WERI-Rb-1 (cell line): ENCODE data around the gene ABCA7.
A peak's percentile ranks its signal among the peaks of the same experiment; 100 is the strongest.

Experiments used
- DNase-seq: peaks from one replicate; pipeline ENCODE4 v3.0.0-alpha.2; 2020
- H3K27ac ChIP-seq: fragments of 250-450 bp; sonication (Bioruptor Pico); 2 replicates; pipeline ENCODE4 v1.5.1; 2020; ENCODE audit warnings: mild to moderate bottlenecking, moderate library complexity
- H3K27me3 ChIP-seq: fragments of 250-450 bp; sonication (Bioruptor Pico); 2 replicates; pipeline ENCODE4 v1.5.1; 2021; ENCODE audit warnings: mild to moderate bottlenecking, low read depth, moderate library complexity; ENCODE audit not compliant: insufficient read depth, severe bottlenecking
- H3K36me3 ChIP-seq: fragments of 250-450 bp; sonication (Bioruptor Pico); 2 replicates; pipeline ENCODE4 v1.5.1; 2020; ENCODE audit warnings: mild to moderate bottlenecking, moderate library complexity
- H3K4me3 ChIP-seq: 2 replicates; pipeline ENCODE4 v1.5.1; 2011; ENCODE audit warnings: low read depth, mild to moderate bottlenecking, control low read depth, low read length
- H3K9me3 ChIP-seq: fragments of 250-450 bp; sonication (Bioruptor Pico); 2 replicates; pipeline ENCODE4 v1.5.1; 2021; ENCODE audit warnings: mild to moderate bottlenecking, moderate library complexity; ENCODE audit not compliant: severe bottlenecking
- TF ChIP-seq, protein P1 (sequence below): IDR thresholded peaks from 2 replicates; pipeline ENCODE4 v1.5.1; 2011; ENCODE audit warnings: low read depth, mild to moderate bottlenecking, control low read depth, inconsistent platforms, low read length

The ABCA7 gene

DNA sequence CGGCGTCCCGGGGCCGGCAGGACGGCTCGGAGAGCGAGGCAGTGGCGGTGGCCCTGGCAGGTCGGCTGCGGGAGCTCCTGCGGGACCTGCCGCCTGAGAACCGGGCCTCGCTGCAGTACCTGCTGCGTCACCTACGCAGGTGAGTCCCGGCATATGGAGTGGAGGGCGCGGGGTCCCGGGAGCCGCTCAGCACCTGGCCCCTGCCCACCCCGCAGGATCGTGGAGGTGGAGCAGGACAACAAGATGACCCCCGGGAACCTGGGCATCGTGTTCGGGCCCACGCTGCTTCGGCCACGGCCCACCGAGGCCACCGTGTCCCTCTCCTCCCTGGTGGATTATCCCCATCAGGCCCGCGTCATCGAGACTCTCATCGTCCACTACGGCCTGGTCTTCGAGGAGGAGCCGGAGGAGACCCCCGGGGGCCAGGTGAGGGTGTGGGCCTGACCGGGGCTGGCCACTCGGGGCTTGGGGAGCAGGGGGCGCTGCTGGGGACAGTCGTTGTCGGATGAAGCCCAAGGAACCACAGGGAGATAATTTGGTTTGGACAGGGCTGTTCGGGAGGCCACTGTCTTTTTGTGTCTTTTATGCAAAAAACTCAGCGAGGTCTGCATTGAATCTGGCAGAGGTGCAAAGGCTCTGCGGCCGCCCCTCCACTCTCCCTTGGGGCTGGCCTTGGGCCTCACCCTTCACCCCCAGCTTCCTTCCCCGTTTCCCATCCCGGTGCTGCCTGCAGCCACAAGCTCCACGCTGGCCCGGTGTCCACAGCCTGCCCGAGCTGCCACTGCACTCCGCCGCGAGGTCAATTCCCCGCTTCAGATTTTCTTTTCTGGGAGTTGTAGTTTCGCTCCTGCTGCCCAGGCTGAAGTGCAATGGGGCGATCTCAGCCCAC lies 43.3 kb downstream of the ABCA7 start:
- no peaks in the 10 kb centered on the region for H3K9me3 ChIP-seq
- peaks cover 34% of the 10 kb centered on the region for H3K36me3 ChIP-seq
- no peak overlapping the region for H3K4me3 ChIP-seq
- no peak overlapping the region for H3K27ac ChIP-seq
- H3K27me3 ChIP-seq, result no peaks in the 10 kb centered on the region
- DNase-seq, result no peak
- TF ChIP-seq, protein P1, sequence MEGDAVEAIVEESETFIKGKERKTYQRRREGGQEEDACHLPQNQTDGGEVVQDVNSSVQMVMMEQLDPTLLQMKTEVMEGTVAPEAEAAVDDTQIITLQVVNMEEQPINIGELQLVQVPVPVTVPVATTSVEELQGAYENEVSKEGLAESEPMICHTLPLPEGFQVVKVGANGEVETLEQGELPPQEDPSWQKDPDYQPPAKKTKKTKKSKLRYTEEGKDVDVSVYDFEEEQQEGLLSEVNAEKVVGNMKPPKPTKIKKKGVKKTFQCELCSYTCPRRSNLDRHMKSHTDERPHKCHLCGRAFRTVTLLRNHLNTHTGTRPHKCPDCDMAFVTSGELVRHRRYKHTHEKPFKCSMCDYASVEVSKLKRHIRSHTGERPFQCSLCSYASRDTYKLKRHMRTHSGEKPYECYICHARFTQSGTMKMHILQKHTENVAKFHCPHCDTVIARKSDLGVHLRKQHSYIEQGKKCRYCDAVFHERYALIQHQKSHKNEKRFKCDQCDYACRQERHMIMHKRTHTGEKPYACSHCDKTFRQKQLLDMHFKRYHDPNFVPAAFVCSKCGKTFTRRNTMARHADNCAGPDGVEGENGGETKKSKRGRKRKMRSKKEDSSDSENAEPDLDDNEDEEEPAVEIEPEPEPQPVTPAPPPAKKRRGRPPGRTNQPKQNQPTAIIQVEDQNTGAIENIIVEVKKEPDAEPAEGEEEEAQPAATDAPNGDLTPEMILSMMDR, result no peak

DNA sequence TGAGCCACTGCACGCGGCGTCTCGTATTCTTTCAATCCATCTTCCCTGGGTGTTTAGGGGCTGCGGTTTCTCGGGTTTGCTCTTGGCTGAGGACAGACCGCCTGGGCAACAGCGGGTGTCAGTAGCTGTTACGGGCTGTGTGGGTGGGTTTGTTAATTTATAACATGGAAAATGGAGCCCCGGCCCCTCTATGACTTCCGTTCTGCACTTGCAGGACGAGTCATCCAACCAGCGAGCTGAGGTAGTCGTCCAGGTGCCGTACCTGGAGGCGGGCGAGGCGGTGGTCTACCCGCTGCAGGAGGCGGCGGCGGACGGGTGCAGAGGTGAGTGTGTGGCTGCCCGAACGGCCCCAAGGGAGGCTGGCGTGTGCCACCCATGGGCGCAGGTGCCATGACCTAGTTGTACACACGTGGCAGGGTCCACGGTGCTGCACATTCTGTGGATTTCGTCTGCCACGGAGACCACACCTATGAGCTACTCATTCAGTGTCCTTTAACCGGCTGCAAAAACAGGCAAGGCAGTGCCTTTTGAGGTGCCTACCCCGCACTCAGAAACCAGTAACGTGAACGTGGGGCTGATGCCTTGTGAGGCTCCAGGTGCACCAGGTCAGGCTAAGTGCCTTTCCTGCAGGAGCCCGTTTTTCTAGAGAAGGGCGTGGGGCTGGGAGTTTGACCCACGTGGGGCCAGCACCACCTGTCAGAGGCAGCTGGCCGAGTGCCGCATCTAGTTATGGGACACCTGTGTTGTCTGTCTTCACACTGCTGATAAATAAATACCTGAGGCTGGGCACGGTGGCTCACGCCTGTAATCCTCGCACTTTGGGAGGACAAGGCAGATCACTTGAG lies 44.3 kb downstream of the ABCA7 start:
- TF ChIP-seq, protein P1, result no peak
- no peaks in the 10 kb centered on the region for H3K9me3 ChIP-seq
- H3K4me3 ChIP-seq, result no peak overlapping the region
- H3K27ac ChIP-seq, result no peak overlapping the region
- peaks cover 45% of the 10 kb centered on the region for H3K36me3 ChIP-seq
- DNase-seq, result no peak
- H3K27me3 ChIP-seq, result no peaks in the 10 kb centered on the region

DNA sequence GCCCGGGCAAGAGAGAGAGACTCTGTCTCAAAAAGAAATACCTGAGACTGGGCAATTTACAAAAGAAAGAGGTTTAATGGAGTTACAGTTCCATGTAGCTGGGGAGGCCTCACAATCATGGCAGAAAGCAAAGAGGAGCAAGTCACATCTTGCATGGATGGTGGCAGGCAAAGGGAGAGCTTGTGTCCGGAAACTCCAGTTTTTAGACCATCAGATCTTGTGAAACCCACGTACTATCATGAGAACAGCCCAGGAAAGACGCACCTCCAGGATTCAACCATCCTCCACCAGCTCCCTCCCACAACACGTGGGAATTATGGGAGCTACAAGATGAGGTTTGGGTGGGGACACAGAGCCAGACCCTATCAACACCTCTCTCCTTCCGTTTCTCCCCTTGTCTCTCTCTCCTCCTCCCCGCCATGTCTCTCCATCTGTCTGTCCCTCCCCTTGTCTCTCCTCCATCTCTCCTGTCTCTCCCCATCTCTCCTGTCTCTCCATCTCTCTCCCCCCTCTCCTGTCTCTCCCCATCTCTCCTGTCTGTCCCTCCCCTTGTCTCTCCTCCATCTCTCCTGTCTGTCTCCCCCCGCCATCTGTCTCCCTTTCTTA lies 45.2 kb downstream of the ABCA7 start:
- Histone ChIP-seq H3K9me3 (no peaks in the 10 kb centered on the region), H3K4me3 (no peak overlapping the region), H3K27me3 (no peaks in the 10 kb centered on the region), H3K27ac (0 out of 2 replicates have a peak overlapping the region, but pooled peaks have one; percentile 37), H3K36me3 (peaks cover 50% of the 10 kb centered on the region)
- TF ChIP-seq, protein P1, result no peak
- no peak for DNase-seq

DNA sequence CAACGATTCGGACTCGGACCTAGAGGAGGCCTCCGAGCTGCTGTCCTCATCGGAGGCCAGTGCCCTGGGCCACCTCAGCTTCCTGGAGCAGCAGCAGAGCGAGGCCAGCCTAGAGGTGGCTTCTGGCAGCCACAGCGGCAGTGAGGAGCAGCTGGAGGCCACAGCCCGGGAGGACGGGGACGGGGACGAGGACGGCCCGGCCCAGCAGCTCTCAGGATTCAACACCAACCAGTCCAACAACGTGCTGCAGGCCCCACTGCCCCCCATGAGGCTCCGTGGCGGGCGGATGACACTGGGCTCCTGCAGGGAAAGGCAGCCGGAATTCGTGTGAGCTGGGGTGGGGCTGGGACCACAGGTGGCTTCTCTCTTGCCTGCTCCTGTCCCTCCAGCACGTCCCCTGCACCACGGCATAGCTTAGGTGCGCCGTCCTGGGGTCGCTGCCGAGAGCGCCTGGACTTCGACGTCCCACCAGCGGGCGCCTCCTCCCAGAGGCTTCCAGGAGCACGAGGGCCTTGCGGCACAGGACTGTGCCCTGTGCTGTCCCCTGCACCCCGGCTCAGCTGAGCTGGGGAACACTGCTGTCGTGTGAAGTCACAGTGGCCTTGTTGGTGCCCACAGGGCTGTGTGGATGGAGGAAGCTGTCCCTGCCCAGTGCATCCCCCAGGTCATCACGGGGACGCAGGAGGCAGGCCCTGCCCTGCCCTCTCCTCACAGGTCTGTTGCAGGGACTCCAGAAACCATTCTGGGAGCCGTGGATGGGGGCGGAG lies 46.0 kb downstream of the ABCA7 start:
- H3K27ac ChIP-seq, result peak overlapping the region; percentile 37
- no peaks in the 10 kb centered on the region for H3K9me3 ChIP-seq
- no peak for DNase-seq
- H3K27me3 ChIP-seq, result no peaks in the 10 kb centered on the region
- H3K36me3 ChIP-seq, result peaks cover 55% of the 10 kb centered on the region
- no peak overlapping the region for H3K4me3 ChIP-seq
- TF ChIP-seq, protein P1, result no peak

DNA sequence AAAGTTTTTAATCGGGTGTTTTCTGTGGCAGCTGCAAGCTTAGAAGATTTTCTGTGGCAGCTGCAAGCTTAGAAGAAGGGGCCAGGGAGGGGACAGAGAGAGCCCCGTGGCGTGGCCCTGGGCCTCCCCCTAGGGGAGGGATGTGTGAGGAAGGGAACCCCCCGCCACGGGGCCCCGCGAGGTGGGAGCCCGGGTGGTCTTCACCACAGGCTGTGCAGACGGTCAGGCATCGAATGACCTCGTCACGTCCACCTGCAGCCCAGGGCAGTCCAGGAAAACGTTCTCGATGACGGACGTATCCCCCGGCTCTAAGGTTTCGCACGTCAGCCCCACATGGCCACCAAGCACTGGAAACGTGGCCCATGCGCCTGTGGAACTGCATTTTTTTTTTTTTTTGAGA lies 46.7 kb downstream of the ABCA7 start:
- Histone ChIP-seq H3K36me3 (peaks cover 61% of the 10 kb centered on the region), H3K27ac (peak overlapping the region; percentile 37), H3K4me3 (no peak overlapping the region), H3K27me3 (no peaks in the 10 kb centered on the region), H3K9me3 (no peaks in the 10 kb centered on the region)
- DNase-seq, result no peak
- TF ChIP-seq, protein P1, result no peak
